IMR-90 (cell line): ENCODE measurements around the gene NSUN5. TPM values are rescaled to one million over a fixed set of nuclear protein-coding genes. Genes with fewer than 3 reads are reported as not detected.

Experiments
- ATAC-seq: fragments of 200-7000 bp; cut with Tn5 transposase; 2 replicates; pipeline ENCODE4 v1.9.1; 2020; ENCODE audit warnings: low read depth, mild to moderate bottlenecking, moderate library complexity
- BruUV-seq: library from RNA; stranded (reverse); fragments of 400-500 nt; replicated peaks from 2 replicates; lab custom pipeline; 2021; lab: Mats Ljungman, UMichigan
- CTCF ChIA-PET: fragments of 300-600 bp; formaldehyde crosslinking; extraction: SDS; loops from one replicate; lab custom pipeline; 2021; ENCODE audit warnings: antibody characterized with exemption; lab: Yijun Ruan, JAX
- POLR2A ChIA-PET: fragments of 300-600 bp; sonication (Branson Sonifier 250); formaldehyde crosslinking; loops from one replicate; lab custom pipeline; 2022; ENCODE audit warnings: antibody characterized with exemption; ENCODE audit not compliant: unreplicated experiment; lab: Charles Lee
- DNase-seq: peaks from one replicate; pipeline ENCODE4 v3.0.0; 2013
- H2AFZ ChIP-seq: replicated peaks from 2 replicates; pipeline ENCODE3; 2013; ENCODE audit warnings: low read length, mild to moderate bottlenecking; ENCODE audit not compliant: poor library complexity
- H2AK5ac ChIP-seq: 2 replicates; pipeline ENCODE4 v1.6.1; 2013; ENCODE audit warnings: low read depth, low read length, inconsistent platforms
- H2AK9ac ChIP-seq: replicated peaks from 2 replicates; pipeline ENCODE3; 2013; ENCODE audit warnings: mild to moderate bottlenecking, low read depth, low read length, moderate library complexity; ENCODE audit not compliant: poor library complexity
- H2BK120ac ChIP-seq: 2 replicates; pipeline ENCODE4 v1.6.1; 2013; ENCODE audit warnings: low read depth, low read length, inconsistent platforms
- H2BK15ac ChIP-seq: 3 replicates; pipeline ENCODE4 v1.6.1; 2013; ENCODE audit warnings: low read depth, low read length, inconsistent platforms
- H2BK20ac ChIP-seq: 2 replicates; pipeline ENCODE4 v1.6.1; 2013; ENCODE audit warnings: low read depth, mild to moderate bottlenecking, inconsistent platforms, low read length, moderate library complexity
- H2BK5ac ChIP-seq: 2 replicates; pipeline ENCODE4 v1.6.1; 2013; ENCODE audit warnings: mild to moderate bottlenecking, low read depth, low read length, inconsistent platforms; ENCODE audit not compliant: poor library complexity, severe bottlenecking
- H3K14ac ChIP-seq: replicated peaks from 2 replicates; pipeline ENCODE4 v1.6.1; 2013; ENCODE audit warnings: low read depth, low read length, inconsistent platforms
- H3K18ac ChIP-seq: 2 replicates; pipeline ENCODE4 v1.6.1; 2013; ENCODE audit warnings: low read depth, low read length, control low read depth
- H3K23ac ChIP-seq: 2 replicates; pipeline ENCODE4 v1.6.1; 2013; ENCODE audit warnings: low read depth, low read length, inconsistent platforms
- H3K27ac ChIP-seq: 2 replicates; pipeline ENCODE4 v1.5.1; 2013; ENCODE audit warnings: mild to moderate bottlenecking, control low read depth, low read length; ENCODE audit not compliant: insufficient read depth
- H3K27me3 ChIP-seq: 2 replicates; pipeline ENCODE4 v1.6.1; 2013; ENCODE audit warnings: low read length; ENCODE audit not compliant: control insufficient read depth, insufficient read depth
- H3K36me3 ChIP-seq: 2 replicates; pipeline ENCODE4 v1.6.1; 2013; ENCODE audit warnings: low read length, mixed read lengths; ENCODE audit not compliant: control insufficient read depth, insufficient read depth
- H3K4ac ChIP-seq: 2 replicates; pipeline ENCODE4 v1.6.1; 2013; ENCODE audit warnings: low read depth, low read length, inconsistent platforms
- H3K4me1 ChIP-seq: 2 replicates; pipeline ENCODE4 v1.6.1; 2013; ENCODE audit warnings: low read length, mixed read lengths; ENCODE audit not compliant: control insufficient read depth, insufficient read depth
- H3K4me2 ChIP-seq: 2 replicates; pipeline ENCODE4 v1.6.1; 2013; ENCODE audit warnings: low read depth, mild to moderate bottlenecking, control low read depth, low read length, moderate library complexity
- H3K4me3 ChIP-seq: 2 replicates; pipeline ENCODE4 v1.5.1; 2013; ENCODE audit warnings: low read depth, mild to moderate bottlenecking, control low read depth, low read length, moderate library complexity; ENCODE audit not compliant: insufficient read depth
- H3K56ac ChIP-seq: 2 replicates; pipeline ENCODE4 v1.6.1; 2013; ENCODE audit warnings: low read length, inconsistent platforms; ENCODE audit not compliant: insufficient read depth; ENCODE audit errors: extremely low read depth
- H3K79me1 ChIP-seq, 2 experiments: 2 replicates each; pipeline ENCODE4 v1.6.1; 2013; ENCODE audit warnings: low read length in 2 of 2, inconsistent platforms in 1 of 2, low read depth in 1 of 2
- H3K9ac ChIP-seq: 2 replicates; pipeline ENCODE4 v1.6.1; 2013; ENCODE audit warnings: low read depth, low read length, control low read depth
- H3K9me1 ChIP-seq: 2 replicates; pipeline ENCODE4 v1.6.1; 2013; ENCODE audit warnings: low read length, inconsistent platforms; ENCODE audit not compliant: insufficient read depth
- H3K9me3 ChIP-seq: 2 replicates; pipeline ENCODE4 v1.6.1; 2013; ENCODE audit warnings: low read length; ENCODE audit not compliant: control insufficient read depth, insufficient read depth
- H4K20me1 ChIP-seq: 2 replicates; pipeline ENCODE4 v1.6.1; 2013; ENCODE audit warnings: low read length, inconsistent platforms; ENCODE audit not compliant: insufficient read depth
- H4K5ac ChIP-seq: 2 replicates; pipeline ENCODE4 v1.6.1; 2013; ENCODE audit warnings: mild to moderate bottlenecking, low read depth, low read length, control low read depth
- H4K8ac ChIP-seq, 2 experiments: 2 replicates each; pipeline ENCODE4 v1.6.1; 2013; ENCODE audit warnings: low read depth in 2 of 2, low read length in 2 of 2, control low read depth in 1 of 2, inconsistent platforms in 1 of 2
- H4K91ac ChIP-seq: 2 replicates; pipeline ENCODE4 v1.6.1; 2013; ENCODE audit warnings: low read depth, low read length, inconsistent platforms; ENCODE audit not compliant: insufficient read depth
- BHLHE40 ChIP-seq: fragments of 150-350 bp; IDR thresholded peaks from 2 replicates; pipeline ENCODE4 v1.6.1; 2016; ENCODE audit warnings: mild to moderate bottlenecking, low read depth, low read length
- FOS ChIP-seq: fragments of 150-350 bp; IDR thresholded peaks from 2 replicates; pipeline ENCODE4 v1.6.1; 2016; ENCODE audit warnings: low read depth, low read length
- RCOR1 ChIP-seq: IDR thresholded peaks from 2 replicates; pipeline ENCODE4 v1.6.1; 2012; ENCODE audit warnings: mild to moderate bottlenecking, low read length, improper control_type of control experiment; ENCODE audit not compliant: insufficient replicate concordance
- WGBS, 2 experiments: methylation state at CpG; one replicate each; pipeline versions ENCODE4 v1.1.5 to v1.1.7; 2013; ENCODE audit warnings: missing lambda C conversion rate in 2 of 2; ENCODE audit not compliant: insufficient read length in 1 of 2; ENCODE audit errors: extremely low coverage in 2 of 2; 5-methylcytosine and 5-hydroxymethylcytosine counted together
- dilution Hi-C: fragments of 300-500 bp; cut with HindIII; formaldehyde crosslinking; loops from one replicate; pipeline ENCODE4 v1.14.3; 2018; ENCODE audit warnings: low sequenced_read_pairs; ENCODE audit not compliant: unreplicated experiment
- in situ Hi-C: fragments of 300-500 bp; cut with MboI; formaldehyde crosslinking; loops from 3 replicates; pipeline ENCODE4 v1.14.3; 2019; ENCODE audit warnings: low sequenced_read_pairs, inconsistent platforms, mixed read lengths
- intact Hi-C: fragments of 100-400 bp; cut with micrococcal nuclease; formaldehyde crosslinking; loops from 2 replicates; pipeline ENCODE4 v1.10.0; 2022
- polyA plus RNA-seq, 3 experiments: library from polyadenylated mRNA; depleted of rRNA; stranded (reverse); fragments of >200 nt; gene quantifications; 2 replicates each; pipeline ENCODE4 v1.2.3, GENCODE V29; 2012; ENCODE audit warnings: low replicate concordance in 1 of 3
- total RNA-seq: library from RNA; depleted of rRNA; stranded (reverse); fragments of >200 nt; gene quantifications from 2 replicates; pipeline ENCODE4 v1.2.3, GENCODE V29; 2012

NSUN5 gene
- total and polyA plus RNA-seq, 2 of the 4 experiments (the other 2 are of a cell fraction) = 10.0 to 17.7 TPM

DNA sequence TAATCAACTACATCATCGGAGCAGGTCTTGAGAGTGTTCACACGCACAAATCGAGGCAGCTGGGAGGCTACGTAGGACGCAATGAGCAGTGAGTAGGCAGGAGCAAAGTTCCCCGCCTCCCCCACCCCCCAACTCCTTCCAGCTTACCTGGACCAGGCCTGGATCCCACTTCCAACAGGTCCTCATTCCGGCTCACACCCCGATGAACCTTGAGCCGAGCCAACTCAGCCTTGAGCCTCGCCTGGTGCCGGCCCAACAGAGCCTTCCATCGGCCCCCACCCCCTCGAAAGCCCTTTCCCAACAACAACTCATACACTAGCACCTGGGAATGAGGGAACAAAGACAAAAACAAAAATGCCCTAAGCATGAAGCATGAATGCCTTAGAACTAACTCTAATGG lies 1.2 kb downstream of the NSUN5 start:
- dilution Hi-C loops = no loop called here
- Histone ChIP-seq H2BK5ac (no peak overlapping the region), H2AFZ (no peak overlapping the region), H3K9me1 (peaks cover 9% of the 10 kb centered on the region; the same call in 1 of the 2 replicates), H3K4me2 (peak overlapping the region; percentile 76; the same call in 1 of the 2 replicates), H2BK20ac (no peak overlapping the region), H3K9ac (no peak overlapping the region), H3K23ac (no peak overlapping the region), H2BK120ac (no peak overlapping the region), H4K5ac (no peak overlapping the region), H3K14ac (no peak overlapping the region), H2AK5ac (no peak overlapping the region), H4K20me1 (no peaks in the 10 kb centered on the region), H3K4me1 (peaks cover 3% of the 10 kb centered on the region; the same call in 1 of the 2 replicates), H3K56ac (no peak overlapping the region), H3K79me1 (peaks cover 13 to 32% of the 10 kb centered on the region in 2 experiments), H2BK15ac (no peak overlapping the region), H4K91ac (no peak overlapping the region), H3K9me3 (no peaks in the 10 kb centered on the region), H3K4ac (no peak overlapping the region), H3K36me3 (peaks cover 26% of the 10 kb centered on the region), H3K4me3 (no peak overlapping the region), H2AK9ac (no peak overlapping the region), H4K8ac (no peak overlapping the region; a peak in 1 of 4 replicates), H3K18ac (no peak overlapping the region), H3K27me3 (no peaks in the 10 kb centered on the region), H3K27ac (no peak overlapping the region)
- in situ Hi-C loops = no loop called here
- CTCF ChIA-PET = no interaction called here
- POLR2A ChIA-PET = no interaction called here
- intact Hi-C loops = no loop called here
- no peak for ATAC-seq
- no peak for DNase-seq
- BruUV-seq = no TSS peak
- 91% methylated on average over 7 of the region's 13 CpGs; no CpG with 5 or more reads in 1 of the 2 experiments for WGBS, 2 experiments
- no peak for TF ChIP-seq FOS
- TF ChIP-seq BHLHE40 = no peak
- no peak for TF ChIP-seq RCOR1
